Fibroblast of lung (primary cell): ENCODE results near the gene CASP5. TPM values are rescaled to one million over a fixed set of nuclear protein-coding genes. Genes with fewer than 3 reads are reported as not detected.
"Not testable (repeated sequence)": the region's sequence is repeated elsewhere in the genome, so short reads cannot be mapped to it uniquely, and the experiment has no call there.

Source experiments
- DNase-seq, 2 donors: peaks; one replicate each; pipeline versions ENCODE4 v3.0.0 to v3.0.0-alpha.2; 2010; ENCODE audit warnings: low read depth in 2 of 2
- H2AFZ ChIP-seq: 2 replicates; pipeline ENCODE4 v1.5.1; 2012; ENCODE audit warnings: low read length, control low read depth, inconsistent platforms
- H3K27ac ChIP-seq: 2 replicates; pipeline ENCODE4 v1.5.1; 2011; ENCODE audit warnings: low read length, control low read depth; ENCODE audit not compliant: insufficient read depth
- H3K27me3 ChIP-seq: 2 replicates; pipeline ENCODE4 v1.5.1; 2011; ENCODE audit warnings: mild to moderate bottlenecking, low read length; ENCODE audit not compliant: control insufficient read depth, insufficient read depth
- H3K36me3 ChIP-seq: 2 replicates; pipeline ENCODE4 v1.5.1; 2011; ENCODE audit warnings: low read length; ENCODE audit not compliant: control insufficient read depth, insufficient read depth
- H3K4me1 ChIP-seq: 2 replicates; pipeline ENCODE4 v1.5.1; 2011; ENCODE audit warnings: low read length; ENCODE audit not compliant: control insufficient read depth, insufficient read depth; ENCODE audit errors: extremely low read depth
- H3K4me2 ChIP-seq: 2 replicates; pipeline ENCODE4 v1.5.1; 2011; ENCODE audit warnings: low read length, control low read depth; ENCODE audit not compliant: insufficient read depth; ENCODE audit errors: extremely low read depth
- H3K4me3 ChIP-seq, 4 experiments: fragments of 200-600 bp in 1 of 4; sonication (generic) in 1 of 4; replicated peaks in 1 of 4; 2 replicates each; pipeline ENCODE4 v1.5.1; 2011 to 2016; ENCODE audit warnings: low read length in 4 of 4, low read depth in 3 of 4, mild to moderate bottlenecking in 3 of 4, control low read depth in 2 of 4, inconsistent platforms in 1 of 4, mixed read lengths in 1 of 4; ENCODE audit not compliant: insufficient read depth in 1 of 4; ENCODE audit errors: control extremely low read depth in 1 of 4
- H3K79me2 ChIP-seq: 2 replicates; pipeline ENCODE4 v1.5.1; 2012; ENCODE audit warnings: mild to moderate bottlenecking, low read length, inconsistent platforms; ENCODE audit not compliant: control insufficient read depth, insufficient read depth
- H3K9ac ChIP-seq: 2 replicates; pipeline ENCODE4 v1.5.1; 2011; ENCODE audit warnings: mild to moderate bottlenecking, low read length, control low read depth; ENCODE audit not compliant: insufficient read depth
- H3K9me3 ChIP-seq: 2 replicates; pipeline ENCODE4 v1.5.1; 2012; ENCODE audit warnings: low read depth, low read length; ENCODE audit not compliant: control insufficient read depth, insufficient read depth
- H4K20me1 ChIP-seq: 2 replicates; pipeline ENCODE4 v1.5.1; 2011; ENCODE audit warnings: low read length; ENCODE audit not compliant: control insufficient read depth, insufficient read depth; ENCODE audit errors: extremely low read depth
- CTCF ChIP-seq, 2 donors: IDR thresholded peaks in 1 of 2; conservative IDR thresholded peaks in 1 of 2; 1 replicate in 1 of 2; 2 replicates in 1 of 2; pipeline ENCODE4 v1.5.1; 2011 to 2012; ENCODE audit warnings: low read length in 2 of 2, control low read depth in 1 of 2, inconsistent platforms in 1 of 2, low read depth in 1 of 2, mild to moderate bottlenecking in 1 of 2
- EZH2 ChIP-seq: IDR thresholded peaks from 2 replicates; pipeline ENCODE4 v1.5.1; 2012; ENCODE audit warnings: low read length, control low read depth, mild to moderate bottlenecking; ENCODE audit errors: missing control alignments
- polyA plus RNA-seq, 2 donors: library from polyadenylated mRNA; depleted of rRNA in 1 of 2; stranded (reverse) in 1 of 2; unstranded in 1 of 2; fragments of >200 nt; gene quantifications; 2 replicates each; pipeline ENCODE4 v1.2.1, GENCODE V29; 2011 to 2012; ENCODE audit warnings: missing spikeins in 1 of 2
- total RNA-seq: library from RNA; depleted of rRNA; stranded (reverse); fragments of >200 nt; gene quantifications from 2 replicates; pipeline ENCODE4 v1.2.1, GENCODE V29; 2014

The CASP5 gene
- total and polyA plus RNA-seq, 2 donors (not counting 1 experiment from before 2014, with no cell fraction given): 0.17 TPM; not detected in 1

GRCh38 chr11:105070306-105070705, 47.3 kb upstream of the CASP5 start:
- Histone ChIP-seq H3K4me1 (no peaks in the 10 kb centered on the region), H3K9ac (no peak overlapping the region), H3K79me2 (no peaks in the 10 kb centered on the region), H2AFZ (no peak overlapping the region), H3K27ac (no peak overlapping the region), H4K20me1 (no peaks in the 10 kb centered on the region), H3K4me3 (no peak overlapping the region), H3K27me3 (no peaks in the 10 kb centered on the region), H3K4me2 (no peak overlapping the region), H3K9me3 (no peaks in the 10 kb centered on the region), H3K36me3 (no peaks in the 10 kb centered on the region)
- DNase-seq: no peak
- TF ChIP-seq CTCF (conservative IDR thresholded peaks at IDR 0.05 in 1 of 2, IDR thresholded peaks at IDR 0.05 in 1 of 2; ENCODE audit: low read depth in 1 of 2, low read length in 2 of 2) (no peak), EZH2 (no peak)

GRCh38 chr11:105069749-105070148, 46.8 kb upstream of the CASP5 start:
- not testable (repeated sequence) for H3K27ac ChIP-seq, H3K9me3 ChIP-seq, H3K4me1 ChIP-seq, H4K20me1 ChIP-seq, H3K79me2 ChIP-seq, H3K4me2 ChIP-seq, H3K4me3 ChIP-seq, H3K36me3 ChIP-seq, H3K27me3 ChIP-seq, DNase-seq, H3K9ac ChIP-seq, H2AFZ ChIP-seq

GRCh38 chr11:105063245-105063941, 40.4 kb upstream of the CASP5 start:
- H3K4me3 ChIP-seq: peak overlapping the region in 2 of 4 experiments; percentile 6 to 19
- not testable (repeated sequence) for H3K79me2 ChIP-seq, DNase-seq, H3K36me3 ChIP-seq, H3K9ac ChIP-seq, H3K27ac ChIP-seq, H3K9me3 ChIP-seq, H2AFZ ChIP-seq, H3K27me3 ChIP-seq, H3K4me1 ChIP-seq, H4K20me1 ChIP-seq
- H3K4me2 ChIP-seq: peak overlapping the region; percentile 59

- H3K4me1 ChIP-seq: no peaks in the 10 kb centered on the region
- no peak for DNase-seq
- H2AFZ ChIP-seq: no peak overlapping the region
- H3K4me2 ChIP-seq: no peak overlapping the region
- H3K79me2 ChIP-seq: no peaks in the 10 kb centered on the region
- H3K36me3 ChIP-seq: no peaks in the 10 kb centered on the region
- no peaks in the 10 kb centered on the region for H4K20me1 ChIP-seq
- H3K27me3 ChIP-seq: no peaks in the 10 kb centered on the region
- H3K9me3 ChIP-seq: no peaks in the 10 kb centered on the region
- no peak overlapping the region for H3K9ac ChIP-seq
- no peak overlapping the region for H3K27ac ChIP-seq
- no peak for TF ChIP-seq EZH2
- TF ChIP-seq CTCF (conservative IDR thresholded peaks at IDR 0.05 in 1 of 2, IDR thresholded peaks at IDR 0.05 in 1 of 2; ENCODE audit: low read depth in 1 of 2, low read length in 2 of 2): no peak
- no peak overlapping the region for H3K4me3 ChIP-seq
Observed at GRCh38 chr11:105057432-105057831, 34.5 kb upstream of the CASP5 start.
